ENCODE results near the gene TIMP3.

TIMP3 gene

DNA sequence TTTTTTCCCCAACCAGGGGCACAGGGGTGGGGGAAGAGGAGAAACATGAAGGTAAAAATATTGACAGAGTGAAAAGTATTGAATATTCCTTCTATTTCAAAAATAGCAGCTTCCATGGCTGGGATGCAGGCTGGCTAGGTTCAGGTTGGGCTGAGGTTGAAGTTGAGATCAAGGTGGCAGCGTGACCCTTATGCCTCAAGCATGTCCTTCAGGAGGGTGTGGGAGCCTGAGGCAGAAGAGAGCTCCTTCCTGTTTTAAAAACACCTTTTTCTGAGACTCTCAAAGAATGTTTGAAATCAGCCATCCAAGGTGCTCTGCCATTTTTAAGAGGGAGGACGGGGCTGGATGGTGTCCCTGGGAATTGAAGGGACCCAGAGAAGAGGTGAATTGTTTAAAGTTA lies 29.5 kb downstream of the TIMP3 start:
- DNase-seq, result no peak

DNA sequence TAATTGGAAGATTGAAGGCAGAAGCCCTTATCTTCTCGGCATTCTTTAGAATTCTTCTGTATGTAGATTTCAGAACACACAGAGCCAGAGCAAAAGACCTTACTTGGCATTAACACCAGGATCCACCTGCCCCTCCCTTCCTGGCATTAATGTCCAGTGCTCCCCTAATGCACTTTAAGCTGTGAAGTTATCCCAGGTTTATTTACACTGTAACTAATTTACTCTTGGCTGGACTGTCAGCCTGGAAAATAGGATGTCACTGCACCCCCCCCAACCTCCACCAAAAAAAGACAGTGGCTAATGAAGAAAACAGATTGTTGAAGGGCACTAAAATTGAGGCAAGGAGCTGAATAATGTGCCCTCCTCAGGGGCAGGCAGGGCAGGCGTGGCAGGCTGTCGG lies 30.1 kb downstream of the TIMP3 start:
- DNase-seq, result no peak

DNA sequence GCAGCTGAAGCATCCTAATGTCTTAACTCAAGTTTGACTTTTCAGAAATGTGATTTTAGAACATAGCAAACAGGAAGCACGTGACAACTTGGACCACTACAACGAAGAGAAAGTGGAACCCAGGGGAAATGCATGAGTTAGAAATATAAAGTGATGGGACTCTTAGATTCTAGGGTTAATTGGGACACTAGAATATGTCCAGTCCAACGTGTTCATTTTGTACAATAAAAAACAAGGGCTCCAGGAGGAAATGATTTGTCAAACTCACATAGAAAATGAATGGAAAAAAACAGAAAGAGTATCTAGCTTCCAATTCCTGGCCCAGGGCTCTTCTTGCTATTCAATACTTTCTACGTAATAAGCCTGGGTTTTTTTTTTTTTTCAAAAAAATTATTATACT lies 30.7 kb downstream of the TIMP3 start:
- DNase-seq, result no peak

DNA sequence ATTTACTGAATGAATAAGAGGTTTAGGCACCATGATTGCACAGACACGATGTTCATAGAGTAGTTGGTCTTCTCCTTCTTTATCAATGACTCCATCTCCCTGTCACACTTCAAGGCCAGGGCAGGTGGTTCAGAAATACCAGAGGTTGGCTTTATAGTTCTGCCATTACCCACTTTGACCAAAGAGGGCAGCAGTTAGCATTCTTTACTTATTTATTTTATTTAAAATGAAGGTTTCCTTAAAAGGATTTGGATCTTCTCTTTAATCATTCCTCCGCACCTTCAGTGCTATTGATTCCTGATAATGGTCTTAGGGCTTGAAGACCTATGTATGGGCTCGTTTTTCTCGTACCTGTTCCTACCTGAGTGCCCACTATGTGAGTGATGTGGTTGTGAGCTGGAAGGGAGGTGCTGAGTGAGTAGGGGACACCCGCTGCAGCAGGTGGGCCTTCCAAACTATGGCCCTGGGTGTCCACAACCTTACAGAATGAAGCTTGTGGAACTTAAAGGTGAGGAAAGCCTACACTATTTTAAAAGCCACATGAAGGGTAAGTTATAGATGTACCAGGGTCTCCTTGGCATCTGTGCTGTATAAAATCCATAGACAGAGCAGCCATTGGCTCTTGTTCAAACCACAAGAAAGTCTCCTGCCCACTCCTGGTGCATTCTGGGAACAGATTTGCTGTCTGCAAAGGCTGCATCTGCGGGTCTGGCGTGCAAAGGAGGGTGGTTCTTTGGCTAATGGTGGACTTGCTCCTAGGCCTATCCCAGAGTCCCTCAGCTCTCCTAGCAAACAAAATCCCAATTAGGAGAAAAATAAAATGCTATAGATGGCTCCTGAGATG lies 35.0 kb downstream of the TIMP3 start:
- no peak for DNase-seq

DNA sequence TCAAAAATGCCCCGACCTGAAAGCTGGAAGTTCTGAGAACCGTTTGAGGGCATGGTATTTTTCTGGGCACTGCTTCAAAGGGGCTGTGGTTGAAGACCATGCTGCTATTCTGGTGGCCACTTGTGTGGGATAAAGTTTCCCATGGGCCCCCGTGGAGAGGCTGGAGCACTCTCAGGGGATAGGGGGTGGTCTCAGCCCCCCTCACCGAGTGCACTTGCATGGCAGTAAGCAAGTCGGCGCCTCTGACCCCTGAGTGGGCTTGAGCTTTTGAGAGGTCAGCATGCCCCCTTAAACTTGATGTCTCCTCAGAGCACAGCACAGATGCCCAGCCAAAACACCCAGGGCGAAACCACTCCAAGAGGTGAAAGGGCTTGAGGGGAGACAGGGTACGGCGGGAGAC lies 35.6 kb downstream of the TIMP3 start:
- no peak for DNase-seq

DNA sequence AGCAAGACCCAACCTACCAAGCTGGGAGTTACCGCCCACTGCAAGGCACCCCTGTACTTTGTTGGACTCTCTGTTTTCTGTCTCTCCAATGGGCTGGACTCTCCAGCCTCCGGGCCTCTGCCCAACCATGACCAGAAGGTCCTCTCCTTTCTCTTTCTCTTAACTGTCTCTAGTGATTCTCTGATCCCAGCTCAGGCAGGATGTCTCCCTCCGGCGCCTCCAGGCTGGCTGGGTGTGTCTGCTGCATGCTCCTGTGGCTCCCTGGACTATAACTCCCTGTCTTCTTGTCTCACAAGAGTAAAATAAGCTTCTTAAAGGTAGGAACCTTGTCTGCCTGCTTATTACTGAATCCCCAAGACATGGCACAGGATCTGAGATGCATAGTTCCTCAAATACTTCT lies 36.3 kb downstream of the TIMP3 start:
- DNase-seq, result no peak

DNA sequence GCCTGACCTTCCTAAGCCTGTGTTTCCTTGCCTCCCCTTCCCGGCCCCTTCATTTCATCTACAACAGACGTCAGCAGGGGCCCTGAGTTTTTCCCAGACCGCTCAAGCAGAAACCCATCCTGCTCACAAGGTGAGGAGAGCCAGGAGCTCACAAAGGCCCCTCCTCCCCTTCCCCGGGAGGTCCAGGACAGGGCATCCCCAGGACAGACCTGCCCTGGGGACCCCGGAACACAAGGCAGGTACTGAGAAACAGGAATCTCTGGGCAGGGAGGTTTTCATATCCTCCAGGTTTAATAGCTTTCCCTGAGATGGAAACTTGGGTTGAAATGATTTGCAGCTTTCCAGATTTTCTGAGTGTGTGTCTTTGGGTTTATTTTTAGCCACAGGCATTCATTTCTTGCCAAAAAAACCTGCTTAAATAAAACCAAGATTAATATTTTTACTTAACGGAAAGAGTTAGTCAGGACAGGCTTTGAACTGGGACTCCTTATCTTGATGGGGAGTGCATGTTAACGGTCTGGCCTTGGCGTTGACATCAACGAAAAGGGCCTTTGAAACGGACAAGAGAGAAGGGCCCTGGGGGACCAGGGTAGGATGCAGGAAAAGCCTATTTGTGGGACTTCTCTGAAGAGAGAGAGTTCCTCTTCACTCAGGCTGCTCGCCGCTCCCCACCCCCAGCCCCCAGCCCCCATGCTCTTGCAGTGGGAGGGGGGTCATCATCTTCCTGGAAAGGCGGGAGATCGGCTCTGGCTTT lies 38.5 kb downstream of the TIMP3 start:
- DNase-seq, result no peak

DNA sequence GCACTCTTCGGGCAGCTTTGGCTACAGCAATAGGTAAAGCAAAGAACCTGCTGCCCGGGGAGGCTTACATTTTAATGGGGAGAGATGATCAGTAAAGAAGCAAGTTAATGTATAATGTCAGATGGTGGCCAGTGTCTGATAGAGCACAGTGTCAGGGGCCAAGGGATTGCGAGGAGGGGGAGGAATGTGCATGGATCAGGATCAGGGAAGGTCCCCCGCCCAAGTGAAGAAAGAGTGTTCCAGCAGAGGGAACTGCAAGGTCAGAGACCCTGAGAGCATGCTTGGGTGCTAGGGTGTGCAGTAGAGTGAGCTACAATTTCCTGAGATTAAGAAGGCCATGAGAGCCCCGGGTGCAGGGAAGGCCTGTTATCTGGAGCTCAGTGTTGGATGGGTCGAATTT lies 39.7 kb downstream of the TIMP3 start:
- DNase-seq, result no peak

DNA sequence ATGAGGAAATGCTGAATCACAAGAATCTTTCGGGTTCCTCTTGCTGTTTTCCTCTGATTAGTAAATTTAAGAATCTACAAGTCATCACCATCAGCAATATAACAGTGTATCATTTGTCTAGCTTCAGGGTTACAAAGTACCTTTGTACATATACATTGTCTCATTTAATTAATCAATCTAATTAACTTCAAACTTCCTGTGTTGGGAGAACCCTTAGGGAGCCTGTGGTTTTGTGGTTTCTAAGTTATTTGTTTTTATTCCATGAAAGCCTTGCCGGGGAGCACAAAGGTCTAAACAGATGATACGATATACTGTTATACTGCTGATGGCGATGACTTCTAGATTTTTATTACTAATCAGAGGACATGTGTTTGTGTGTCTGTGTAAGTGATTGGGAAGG lies 41.0 kb downstream of the TIMP3 start:
- no peak for DNase-seq

DNA sequence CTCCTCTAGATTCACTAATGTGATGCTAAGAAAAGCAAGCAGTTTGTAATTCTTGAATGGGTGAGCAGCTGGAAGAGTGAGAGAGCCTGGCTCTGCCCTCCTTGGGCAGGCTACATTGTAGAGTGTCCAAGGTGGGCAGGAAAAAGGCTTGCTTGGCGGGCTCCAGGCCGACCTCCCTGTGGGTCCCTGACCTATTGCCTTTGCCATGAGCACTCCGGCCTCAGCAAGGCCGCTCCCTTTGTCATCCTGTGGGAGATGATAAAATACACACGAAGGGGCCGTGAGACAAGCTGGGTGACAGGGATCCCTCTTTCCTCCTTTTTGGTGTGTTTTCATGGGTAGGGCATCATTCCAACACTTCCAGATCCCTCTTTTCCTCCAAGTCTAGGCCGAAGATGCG lies 41.8 kb downstream of the TIMP3 start:
- no peak for DNase-seq

DNA sequence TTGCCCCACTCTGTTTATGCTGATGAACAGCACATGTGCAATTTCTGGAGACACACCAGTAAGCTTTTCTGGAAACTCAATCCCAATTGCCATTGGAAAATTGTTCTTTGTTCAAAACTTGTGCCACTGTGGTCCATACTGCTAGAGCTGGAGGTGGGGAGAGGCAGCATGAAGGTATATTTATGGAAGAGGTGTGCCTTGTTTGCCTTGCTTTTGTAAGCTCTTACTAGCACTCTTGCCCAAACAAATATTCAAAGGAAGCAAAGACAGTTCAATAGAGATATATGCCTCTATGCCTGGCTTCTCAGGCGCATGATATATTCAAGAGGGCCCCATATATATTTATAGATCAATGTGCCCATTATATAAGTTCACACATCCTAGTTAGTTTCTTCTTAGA lies 42.7 kb downstream of the TIMP3 start:
- no peak for DNase-seq

DNA sequence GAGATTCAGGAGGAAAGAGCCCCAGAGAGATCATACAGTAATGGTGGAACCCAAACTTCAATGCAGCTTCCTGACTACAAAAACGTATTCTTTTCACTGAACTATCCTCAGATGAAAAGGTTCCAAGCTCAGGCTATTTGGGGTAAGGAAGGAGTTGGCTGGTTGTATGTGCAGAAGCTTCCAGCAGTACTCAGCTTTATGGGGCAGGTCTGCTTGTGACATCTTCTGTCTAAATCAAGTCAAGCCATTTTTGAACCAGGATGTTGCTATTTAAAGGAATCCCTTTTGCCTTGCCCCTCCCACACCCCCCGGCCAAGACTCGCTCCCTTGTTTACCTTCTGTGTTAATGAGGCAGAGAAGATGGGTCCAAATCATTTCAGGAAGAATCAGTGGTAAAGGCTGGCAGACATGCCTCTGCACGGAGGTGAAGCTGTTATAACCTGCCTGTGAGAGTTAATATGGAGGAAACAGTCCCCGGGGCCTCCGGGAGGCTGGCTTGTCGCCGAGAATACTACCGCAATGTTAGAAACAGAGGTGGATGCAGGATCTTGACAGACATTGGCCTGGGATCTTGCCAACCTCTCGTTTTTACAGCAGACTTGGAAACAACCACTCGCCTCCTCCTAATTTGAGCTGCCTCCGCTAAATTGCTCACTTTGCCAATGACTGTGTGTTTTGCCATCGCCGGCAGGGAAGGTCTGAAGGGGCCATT lies 45.4 kb downstream of the TIMP3 start:
- DNase-seq, result no peak

DNA sequence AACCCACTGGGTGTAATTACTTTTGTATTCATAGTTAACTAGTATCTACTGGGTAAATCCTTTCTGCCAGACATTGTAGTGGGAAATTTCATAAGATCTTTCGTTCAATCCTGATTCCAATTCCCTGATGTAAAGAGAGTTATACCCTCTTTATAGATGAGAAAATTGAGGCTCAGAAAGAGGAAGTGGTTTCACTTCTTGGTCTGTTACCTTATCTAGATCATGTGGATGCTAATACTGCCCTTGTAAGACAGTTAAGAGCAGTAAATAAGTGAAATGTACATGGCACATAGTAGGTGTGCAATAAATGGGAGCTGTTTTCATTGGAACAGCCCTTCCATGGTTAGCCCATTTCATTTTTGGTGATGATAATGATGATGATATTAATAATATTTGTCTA lies 46.7 kb downstream of the TIMP3 start:
- DNase-seq, result no peak

DNA sequence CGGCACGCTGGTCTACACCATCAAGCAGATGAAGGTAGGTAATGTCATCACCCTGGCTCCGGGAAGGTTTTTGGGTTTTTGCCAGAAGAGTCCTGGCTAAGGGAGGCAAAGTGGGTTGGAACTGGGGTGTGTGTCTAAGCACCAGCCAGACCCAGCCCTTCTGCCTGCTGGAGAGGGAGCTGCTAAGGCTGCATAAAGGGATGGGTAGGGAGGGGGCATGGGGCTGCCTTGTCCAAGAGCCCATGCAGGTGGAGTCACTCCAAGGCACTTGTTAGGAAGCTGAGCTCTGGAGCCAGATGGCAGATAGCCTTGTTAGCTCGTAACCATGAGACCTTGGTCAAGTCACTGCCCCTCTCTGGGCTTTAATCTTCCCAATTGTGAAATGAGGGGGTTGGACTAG lies 48.0 kb downstream of the TIMP3 start:
- DNase-seq, result no peak

DNA sequence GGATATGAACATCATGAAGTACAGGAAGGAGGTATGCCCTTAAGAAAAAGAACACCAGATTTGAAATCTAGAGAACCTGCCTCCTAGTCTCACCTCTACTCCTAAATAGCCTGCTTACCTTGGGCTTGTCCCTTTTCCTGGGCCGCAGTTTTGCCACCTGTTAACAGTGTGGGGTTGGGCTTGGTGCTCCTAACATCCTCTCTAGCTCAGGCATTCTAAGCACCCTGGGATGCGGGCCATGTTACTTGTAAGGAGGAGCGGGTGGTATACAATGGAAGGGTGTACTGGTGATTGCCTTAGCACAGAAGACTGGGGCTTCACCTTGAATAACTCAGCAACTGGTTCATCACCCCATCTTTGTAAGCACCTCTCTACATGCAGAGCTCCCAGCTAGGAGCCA lies 48.7 kb downstream of the TIMP3 start:
- no peak for DNase-seq

DNA sequence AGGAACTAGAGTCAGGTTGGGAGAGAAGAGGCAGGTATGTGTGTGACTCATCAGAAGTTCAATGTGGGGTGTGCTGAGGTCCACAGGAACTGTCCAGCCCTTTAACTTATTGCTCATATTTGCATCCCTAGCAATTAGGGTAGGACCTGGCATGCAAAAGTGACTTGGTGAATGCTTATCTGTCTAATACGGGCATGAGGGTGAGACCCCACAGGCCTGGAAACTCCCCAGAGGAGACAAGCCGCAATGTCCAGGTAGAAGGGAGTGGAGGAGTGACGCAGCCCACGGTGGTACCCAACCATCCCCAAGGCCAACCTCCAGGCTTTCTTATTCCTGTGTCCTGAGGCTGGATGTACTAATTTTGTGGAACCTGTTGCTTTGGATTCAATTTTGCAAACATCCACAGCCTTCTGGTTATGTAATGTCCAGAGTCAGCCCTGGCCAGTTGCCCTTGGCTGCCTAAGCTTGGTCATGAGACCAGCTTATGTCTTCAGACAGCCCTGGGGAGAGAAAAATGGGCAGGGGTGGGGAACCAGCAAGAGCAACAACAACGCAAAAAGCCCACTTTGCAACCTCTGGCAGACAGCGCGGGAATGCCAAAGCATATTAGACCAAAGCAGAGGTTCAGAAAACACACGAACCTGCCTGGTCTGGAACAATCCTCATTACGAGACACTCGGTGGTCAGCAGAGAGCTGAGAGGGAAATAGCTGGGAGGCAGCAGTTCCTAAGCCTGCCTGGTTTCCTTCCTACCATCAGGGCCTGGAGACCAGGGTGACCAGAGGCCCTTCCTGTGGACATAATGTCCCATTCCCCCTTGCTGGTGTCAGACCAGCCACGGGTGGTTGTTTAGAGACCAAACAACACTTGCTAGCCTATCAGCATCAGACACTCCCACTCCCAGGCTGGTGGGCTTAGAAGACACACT lies 49.3 kb downstream of the TIMP3 start:
- DNase-seq, result no peak

DNA sequence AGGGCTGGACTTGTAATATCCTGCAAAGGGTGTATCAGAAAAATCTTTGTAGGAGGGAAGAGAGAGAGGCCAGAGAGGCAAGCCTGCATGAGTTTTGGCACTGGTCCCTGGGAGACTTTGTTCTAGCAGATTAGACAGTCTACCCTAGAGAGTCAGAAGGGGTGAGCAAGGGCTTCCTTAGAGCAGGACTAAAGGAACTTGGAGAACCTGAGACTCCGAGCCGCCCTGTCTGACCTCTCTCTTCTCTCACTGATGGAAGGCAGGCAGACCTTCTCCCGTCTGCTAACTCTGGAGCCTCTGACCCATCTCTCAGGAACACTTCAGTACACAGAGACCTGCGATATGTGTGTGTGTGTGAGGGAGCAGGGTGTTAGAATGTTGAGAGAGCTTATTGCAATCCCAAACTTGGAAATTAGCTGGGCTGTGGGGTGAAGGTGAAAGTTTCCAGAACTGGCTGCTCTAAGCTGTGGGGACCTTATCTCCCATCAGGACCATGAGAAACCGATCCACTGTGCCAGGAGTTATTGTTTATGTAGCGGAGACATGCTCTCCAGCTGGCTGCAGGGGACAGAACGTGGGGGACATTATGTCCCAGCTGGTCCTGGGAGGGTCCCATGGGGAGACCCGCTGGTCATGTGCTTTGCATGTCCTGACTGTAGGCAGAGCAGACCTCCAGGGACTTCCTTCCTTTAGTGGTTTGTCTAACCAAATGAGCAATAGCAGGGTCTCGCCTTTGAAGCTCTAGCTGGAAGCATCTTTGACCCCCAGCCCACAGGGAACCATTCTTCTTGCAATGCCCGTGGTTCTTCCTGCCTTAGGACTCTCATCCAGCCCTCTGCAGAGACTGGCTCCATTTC lies 51.1 kb downstream of the TIMP3 start:
- no peak for DNase-seq

DNA sequence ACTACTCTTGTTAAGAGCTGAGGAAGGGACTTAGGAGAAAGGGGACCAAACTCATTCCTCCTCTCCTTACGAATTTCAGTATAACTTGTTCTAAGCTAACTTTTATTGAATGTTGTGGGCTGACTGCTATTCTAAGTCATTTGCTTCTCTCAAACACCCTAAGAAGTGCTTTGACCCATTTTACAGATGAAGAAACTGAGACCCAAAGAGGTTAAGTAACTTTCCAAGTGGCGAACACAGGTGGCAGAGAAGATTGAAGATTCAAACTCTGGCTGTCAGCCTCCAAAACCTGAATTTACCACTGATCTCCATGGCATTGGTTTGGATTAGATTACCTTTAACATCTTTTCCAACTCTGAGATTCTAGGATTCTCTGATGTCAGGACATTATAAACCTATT lies 52.2 kb downstream of the TIMP3 start:
- no peak for DNase-seq

DNA sequence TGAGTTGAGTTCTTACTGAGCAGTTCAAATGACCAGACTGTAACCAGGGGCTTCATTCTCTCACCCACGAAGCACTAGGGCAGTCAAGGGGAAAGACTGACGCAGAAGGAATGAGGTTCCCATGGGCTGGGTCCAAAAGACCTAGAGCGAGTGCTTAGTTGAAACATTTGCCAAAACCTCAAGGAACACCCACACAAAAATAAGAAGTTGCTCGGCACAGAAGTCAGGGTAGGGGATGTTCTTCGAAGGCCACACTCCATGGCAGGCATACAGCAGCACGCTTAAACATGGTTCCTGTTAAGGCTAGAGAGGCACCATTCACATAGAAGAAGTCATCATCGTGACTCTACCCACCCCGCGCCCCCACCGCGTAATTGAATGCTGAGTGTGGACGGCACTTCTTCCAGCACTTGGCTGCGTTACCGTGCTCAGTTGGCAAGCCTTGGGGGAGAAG lies 52.9 kb downstream of the TIMP3 start:
- DNase-seq, result no peak

DNA sequence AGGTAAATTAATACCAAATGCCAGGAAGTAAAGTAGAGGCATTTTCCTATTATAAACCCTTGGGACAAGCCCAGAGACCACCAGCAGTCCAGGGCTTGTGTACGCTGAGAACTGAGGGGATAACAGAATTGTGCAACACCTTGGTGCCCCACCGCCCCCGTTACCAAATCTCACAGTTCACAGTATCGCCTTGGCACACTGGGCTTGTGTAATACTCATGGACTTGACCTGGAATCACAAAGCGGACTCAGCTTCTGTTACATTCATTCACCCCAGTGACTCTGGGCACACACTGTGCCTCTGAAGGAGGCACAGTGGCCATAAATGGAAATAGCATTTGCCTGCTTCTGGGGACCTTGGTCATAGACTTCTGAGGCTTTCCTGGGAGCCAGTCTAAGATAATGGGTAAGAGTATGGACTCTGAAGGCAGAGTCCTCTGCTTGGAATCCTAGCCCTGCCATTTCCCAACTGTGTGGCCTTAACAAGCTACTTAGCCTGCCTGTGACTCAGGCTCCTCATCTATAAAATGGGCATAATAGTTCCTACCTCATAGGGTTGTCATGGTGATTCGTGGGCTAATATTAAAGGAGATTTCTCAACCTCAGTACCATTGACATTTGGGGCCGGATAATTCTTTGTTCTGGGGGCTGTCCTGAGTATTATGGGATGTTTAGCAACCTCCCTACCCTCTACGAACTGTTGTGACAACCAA lies 53.7 kb downstream of the TIMP3 start:
- no peak for DNase-seq

DNA sequence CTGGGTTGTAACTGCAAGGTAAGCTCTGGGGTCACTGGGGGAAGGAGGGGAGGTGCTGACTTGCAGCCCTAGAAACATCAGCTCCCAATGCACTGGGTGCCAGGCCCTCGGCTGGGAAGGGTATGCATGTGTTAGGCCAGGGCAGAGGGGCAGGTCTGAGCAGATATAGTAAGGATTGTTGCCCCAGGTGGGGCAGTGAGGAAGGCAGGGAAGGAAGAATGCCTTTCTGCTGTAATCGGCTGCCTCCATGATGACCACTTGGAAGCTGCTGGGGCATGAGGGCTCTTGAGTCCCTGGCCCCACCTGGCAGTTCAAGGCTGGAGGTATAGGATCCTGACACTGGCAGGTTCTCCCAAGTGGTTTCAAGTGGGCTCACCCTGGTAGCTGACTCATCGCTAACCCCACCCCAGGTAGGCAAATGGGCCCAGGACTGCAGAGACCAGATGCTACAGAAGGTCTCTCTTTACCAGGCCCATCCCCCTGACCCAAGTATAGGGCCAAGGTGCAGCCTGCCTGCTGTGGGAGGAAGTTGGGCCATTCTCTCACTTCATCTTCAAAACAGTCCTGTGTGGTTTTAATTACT lies 56.7 kb downstream of the TIMP3 start:
- DNase-seq, result no peak

Data from activated effector memory CD4-positive, alpha-beta T cell treated with Interleukin-2 at 50 U/mL for 16 hours (primary cell).